K562 (cell line): ENCODE measurements around the gene CHURC1. TPM values are rescaled to one million over a fixed set of nuclear protein-coding genes. Genes with fewer than 3 reads are reported as not detected.

Source experiments
- ATAC-seq: fragments of 200-7000 bp; cut with Tn5 transposase; 3 replicates; pipeline ENCODE4 v1.9.1; 2020; ENCODE audit warnings: moderate library complexity
- BruUV-seq: library from RNA; stranded (reverse); fragments of 400-500 nt; replicated peaks from 2 replicates; lab custom pipeline; 2021; lab: Mats Ljungman, UMichigan
- CTCF ChIA-PET: fragments of 300-600 bp; formaldehyde crosslinking; extraction: SDS; loops from one replicate; lab custom pipeline; 2021; ENCODE audit warnings: low intra/inter-chr PET ratio; lab: Yijun Ruan, JAX
- POLR2A ChIA-PET: fragments of 300-600, 350-650 bp; sonication (Branson Sonifier 250); formaldehyde crosslinking; extraction: SDS; loops from one replicate; lab custom pipeline; 2021; ENCODE audit warnings: antibody characterized with exemption, inconsistent platforms; lab: Yijun Ruan, JAX
- DNase-seq, 4 experiments: peaks; one replicate each; pipeline versions ENCODE4 v3.0.0 to v3.0.0-alpha.2; 2011 to 2018; ENCODE audit warnings: low spot score in 3 of 4, mixed read lengths in 3 of 4; ENCODE audit errors: extremely low read depth in 1 of 4
- FAIRE-seq: peaks from 2 replicates; lab custom pipeline; 2011; peaks lifted over from hg19 to GRCh38; lab: Jason Lieb, UNC
- H2AFZ ChIP-seq: 2 replicates; pipeline ENCODE4 v1.6.0; 2011; ENCODE audit warnings: low read depth, low read length, control low read depth, inconsistent platforms
- H3K27ac ChIP-seq: fragments of 200-600 bp; 3 replicates; pipeline ENCODE4 v1.8.0; 2011; ENCODE audit warnings: low read depth, mild to moderate bottlenecking, control low read depth, inconsistent platforms, low read length, moderate library complexity, mixed read lengths; ENCODE audit errors: extremely low read depth
- H3K27me3 ChIP-seq, 2 experiments: fragments of 300-600 bp in 1 of 2; 2 replicates in 1 of 2; 3 replicates in 1 of 2; pipeline versions ENCODE4 v1.6.0 to v1.8.0; 2011; ENCODE audit warnings: inconsistent platforms in 2 of 2, low read length in 2 of 2, mild to moderate bottlenecking in 1 of 2, mixed read lengths in 1 of 2, moderate library complexity in 1 of 2; ENCODE audit not compliant: control insufficient read depth in 2 of 2, insufficient read depth in 2 of 2
- H3K36me3 ChIP-seq: fragments of 300-600 bp; 3 replicates; pipeline ENCODE4 v1.8.0; 2011; ENCODE audit warnings: mild to moderate bottlenecking, low read length, inconsistent platforms; ENCODE audit not compliant: control insufficient read depth, insufficient read depth
- H3K4me1 ChIP-seq, 2 experiments: fragments of 200-600 bp in 1 of 2; replicated peaks in 1 of 2; 2 replicates in 1 of 2; 3 replicates in 1 of 2; pipeline versions ENCODE4 v1.5.1 to v1.8.0; 2011; ENCODE audit warnings: inconsistent platforms in 2 of 2, low read length in 2 of 2, mild to moderate bottlenecking in 1 of 2, mixed read lengths in 1 of 2, moderate library complexity in 1 of 2; ENCODE audit not compliant: control insufficient read depth in 2 of 2, insufficient read depth in 2 of 2
- H3K4me2 ChIP-seq: 2 replicates; pipeline ENCODE4 v1.6.1; 2011; ENCODE audit warnings: low read length, control low read depth, inconsistent platforms, mixed read lengths; ENCODE audit not compliant: insufficient read depth
- H3K4me3 ChIP-seq: fragments of 200-600 bp; sonication (generic), shearing (Covaris generic); 2 replicates; pipeline ENCODE4 v1.5.1; 2016; ENCODE audit warnings: control low read depth, inconsistent platforms
- H3K79me2 ChIP-seq: fragments of 200-600 bp; 3 replicates; pipeline ENCODE4 v1.8.0; 2011; ENCODE audit warnings: low read length, inconsistent platforms; ENCODE audit not compliant: control insufficient read depth, insufficient read depth
- H3K9ac ChIP-seq, 2 experiments: 2 replicates each; pipeline versions ENCODE4 v1.6.0 to v1.6.1; 2011; ENCODE audit warnings: low read depth in 2 of 2, low read length in 2 of 2, control low read depth in 1 of 2, inconsistent platforms in 1 of 2, mild to moderate bottlenecking in 1 of 2, mixed read lengths in 1 of 2; ENCODE audit not compliant: insufficient read depth in 1 of 2
- H3K9me1 ChIP-seq: one replicate; pipeline ENCODE4 v1.6.0; 2011; ENCODE audit warnings: inconsistent platforms, mild to moderate bottlenecking, low read length, moderate library complexity; ENCODE audit not compliant: control insufficient read depth, insufficient read depth
- H3K9me3 ChIP-seq: replicated peaks from 2 replicates; pipeline ENCODE4 v1.5.1; 2011; ENCODE audit warnings: low read depth, low read length, inconsistent platforms; ENCODE audit not compliant: control insufficient read depth, insufficient read depth
- H4K20me1 ChIP-seq: replicated peaks from 2 replicates; pipeline ENCODE4 v1.6.1; 2011; ENCODE audit warnings: low read length, inconsistent platforms, mixed read lengths; ENCODE audit not compliant: control insufficient read depth, insufficient read depth
- BCL6 ChIP-seq: fragments of 250-450 bp; sonication (Bioruptor Pico); IDR thresholded peaks from 2 replicates; pipeline ENCODE4 v1.4.0; 2020
- DACH1 ChIP-seq: fragments of 450-650 bp; IDR thresholded peaks from 2 replicates; pipeline ENCODE4 v1.6.1; 2018; ENCODE audit not compliant: partially characterized antibody
- GABPA ChIP-seq: fragments of 200-800 bp; sonication (Bioruptor generic); conservative IDR thresholded peaks from 2 replicates; pipeline ENCODE4 v1.6.1; 2016; ENCODE audit warnings: low read depth, missing genetic modification characterization, missing compliant biosample characterization
- IFI16 ChIP-seq: fragments of 250-450 bp; sonication (Bioruptor Pico); IDR thresholded peaks from 2 replicates; pipeline ENCODE4 v2.1.2; 2022; ENCODE audit warnings: mild to moderate bottlenecking, inconsistent platforms
- RBBP5 ChIP-seq: fragments of 200-600 bp; sonication (generic); IDR thresholded peaks from 2 replicates; pipeline ENCODE4 v1.6.1; 2012; ENCODE audit warnings: borderline replicate concordance, mild to moderate bottlenecking, low read length, control low read depth, inconsistent platforms; ENCODE audit not compliant: insufficient read depth, poor library complexity, severe bottlenecking
- RBFOX2 ChIP-seq: fragments of 200-400 bp; formaldehyde crosslinking; IDR thresholded peaks from 2 replicates; pipeline ENCODE4 v1.6.1; 2017; ENCODE audit warnings: low read depth, mild to moderate bottlenecking, low read length, moderate library complexity
- RFX1 ChIP-seq: fragments of 450-650 bp; IDR thresholded peaks from 2 replicates; pipeline ENCODE4 v1.6.1; 2016; ENCODE audit warnings: mild to moderate bottlenecking, moderate library complexity
- SIN3A ChIP-seq, 2 experiments: fragments of 150-350 bp in 1 of 2; IDR thresholded peaks; 2 replicates each; pipeline ENCODE4 v1.6.1; 2011 to 2016; ENCODE audit warnings: borderline replicate concordance in 2 of 2, low read depth in 2 of 2, low read length in 2 of 2, mild to moderate bottlenecking in 2 of 2, moderate library complexity in 2 of 2; ENCODE audit not compliant: control insufficient read depth in 1 of 2
- XRCC4 ChIP-seq: IDR thresholded peaks from one replicate; pipeline ENCODE4 v1.6.1; 2011; ENCODE audit not compliant: insufficient read depth, insufficient read length; ENCODE audit errors: extremely low read depth
- ZEB2 ChIP-seq: fragments of 450-650 bp; IDR thresholded peaks from 2 replicates; pipeline ENCODE4 v1.6.1; 2016
- ZFP36 ChIP-seq: fragments of 150-350 bp; IDR thresholded peaks from 2 replicates; pipeline ENCODE4 v1.6.1; 2018; ENCODE audit warnings: low read length, low read depth; ENCODE audit not compliant: partially characterized antibody
- ZHX1 ChIP-seq: fragments of 150-350 bp; conservative IDR thresholded peaks from 2 replicates; pipeline ENCODE4 v1.6.1; 2014; ENCODE audit warnings: low read length
- ZNF696 ChIP-seq: fragments of 250-450 bp; sonication (Bioruptor Pico); conservative IDR thresholded peaks from 2 replicates; pipeline ENCODE4 v1.4.0; 2020; ENCODE audit warnings: mild to moderate bottlenecking, moderate library complexity
- WGBS: fragments of 100-300 bp; shearing (Covaris generic); methylation state at CpG from one replicate; pipeline ENCODE4 v1.1.6; 2016; ENCODE audit warnings: low coverage, mixed read lengths; ENCODE audit not compliant: insufficient coverage; ENCODE audit errors: missing lambda C conversion rate; 5-methylcytosine and 5-hydroxymethylcytosine counted together
- in situ Hi-C: fragments of 300-500 bp; cut with MboI; formaldehyde crosslinking; loops from 4 replicates; pipeline ENCODE4 v1.15.0; 2018; ENCODE audit warnings: inconsistent platforms, mixed read lengths
- intact Hi-C: fragments of 100-400 bp; cut with micrococcal nuclease; formaldehyde crosslinking; loops from 2 replicates; pipeline ENCODE4 v1.14.2; 2022
- polyA plus RNA-seq, 8 experiments: library from polyadenylated mRNA; depleted of rRNA in 4 of 8; stranded (reverse) in 5 of 8; unstranded in 3 of 8; fragments of >200 nt; fragmentation: Nextera tagmentation in 2 of 8; fragmentation: Illumina TruSeq in 1 of 8; extraction: Ambion mirVana in 2 of 8; extraction: Trizol in 1 of 8; gene quantifications; 2 replicates each; pipeline versions ENCODE4 v1.2.1 to v1.2.3, GENCODE V29; 2011 to 2014; ENCODE audit warnings: inconsistent platforms in 1 of 8, missing spikeins in 1 of 8
- total RNA-seq, 7 experiments: library from RNA; depleted of rRNA in 6 of 7; stranded (reverse); fragments of >200 nt in 6 of 7; fragmentation: Illumina TruSeq in 2 of 7; extraction: Trizol in 2 of 7; gene quantifications; 2 replicates each; pipeline versions ENCODE4 v1.2.1 to v1.2.3, GENCODE V29; 2011 to 2021; ENCODE audit warnings: low replicate concordance in 1 of 7

CHURC1 gene
- total and polyA plus RNA-seq, 9 of the 15 experiments (the other 6 are each of a cell fraction or from before 2014, with no cell fraction given): 27.3 to 239 (median 45.6) TPM

- no peaks in the 10 kb centered on the region; the same call in 2 of the 3 replicates for H3K36me3 ChIP-seq
- FAIRE-seq: no peak
- H3K27ac ChIP-seq: peak overlapping the region; percentile 78
- ATAC-seq: peak; percentile 62
- H3K4me1 ChIP-seq: peaks cover 18 to 28% of the 10 kb centered on the region in 2 experiments; a peak in 4 of 5 replicates
- in situ Hi-C loops (no loop called here), intact Hi-C loops (loop anchor here (2.0 kb wide), 2 partner anchors 36 to 54 kb away; no protein-coding TSS in a partner anchor)
- no TSS peak for BruUV-seq
- peak; percentile 11 to 39 (median 16) for DNase-seq
- H4K20me1 ChIP-seq: no peaks in the 10 kb centered on the region
- ChIA-PET POLR2A (interaction anchor here (0.6 to 4.7 kb wide), 7 partner anchors 10 to 376 kb away, joined by 3 to 24 read pairs (median 3); no protein-coding TSS in a partner anchor), CTCF (no interaction called here)
- H3K9ac ChIP-seq: peak overlapping the region; percentile 54 to 94
- TF ChIP-seq BCL6 (CRISPR knock-in tag) (no peak), ZFP36 (no peak), ZHX1 (no peak), RBBP5 (peak; percentile 13), DACH1 (no peak), RFX1 (peak; percentile 73), ZEB2 (no peak), RBFOX2 (peak; percentile 50), XRCC4 (no peak), IFI16 (CRISPR knock-in tag) (no peak), GABPA (tag) (no peak), ZNF696 (no peak), SIN3A (IDR thresholded peaks at IDR 0.05; ENCODE audit: borderline replicate concordance in 2 of 2, control insufficient read depth in 1 of 2, low read depth in 2 of 2, low read length in 2 of 2) (0 out of 4 replicates have a peak, but pooled peaks of 1 of the 2 experiments have one; percentile 34)
- no peaks in the 10 kb centered on the region for H3K9me3 ChIP-seq
- H3K27me3 ChIP-seq: no peaks in the 10 kb centered on the region
- peaks cover 58% of the 10 kb centered on the region for H3K79me2 ChIP-seq
- WGBS: 2% methylated on average over 19 of the region's 43 CpGs
- H3K9me1 ChIP-seq: no peaks in the 10 kb centered on the region
- peak overlapping the region; percentile 78 for H3K4me3 ChIP-seq
- H3K4me2 ChIP-seq: peak overlapping the region; percentile 85
- H2AFZ ChIP-seq: 0 out of 2 replicates have a peak overlapping the region, but pooled peaks have one; percentile 2
Observed at GRCh38 chr14:64878837-64879634, 35.2 kb upstream of the CHURC1 start.
